WTC11 (cell line): Measurements from ENCODE around the gene CDK18. TPM values are rescaled to one million over a fixed set of nuclear protein-coding genes. Genes with fewer than 3 reads are reported as not detected.

ENCODE experiments used
- ATAC-seq: fragments of 200-7000 bp; cut with Tn5 transposase; 2 replicates; pipeline ENCODE4 v1.10.0; 2021; ENCODE audit warnings: mild to moderate bottlenecking, moderate library complexity
- CTCF ChIA-PET: fragments of 300-600 bp; sonication (Branson Sonifier 250); formaldehyde crosslinking; loops from one replicate; lab custom pipeline; 2021; ENCODE audit warnings: antibody characterized with exemption; lab: Charles Lee
- POLR2A ChIA-PET: fragments of 350-600 bp; sonication (Branson Sonifier 250); formaldehyde crosslinking; loops from one replicate; lab custom pipeline; 2021; ENCODE audit warnings: antibody characterized with exemption; lab: Charles Lee
- DNase-seq: peaks from one replicate; pipeline ENCODE4 v3.0.0; 2021; ENCODE audit warnings: low spot score
- H3K27ac Mint-ChIP-seq: 2 replicates; pipeline ENCODE4 v1.8.0; 2021; ENCODE audit warnings: mixed read lengths
- H3K27me3 Mint-ChIP-seq: 2 replicates; pipeline ENCODE4 v1.8.0; 2021; ENCODE audit warnings: low read depth, mild to moderate bottlenecking, moderate library complexity, mixed read lengths
- H3K36me3 Mint-ChIP-seq: 2 replicates; pipeline ENCODE4 v1.8.0; 2021; ENCODE audit warnings: mixed read lengths
- H3K4me1 Mint-ChIP-seq: 2 replicates; pipeline ENCODE4 v1.8.0; 2022; ENCODE audit warnings: mixed read lengths
- H3K4me3 Mint-ChIP-seq: 2 replicates; pipeline ENCODE4 v1.8.0; 2021; ENCODE audit warnings: mild to moderate bottlenecking, moderate library complexity, mixed read lengths
- H3K9me3 Mint-ChIP-seq: 2 replicates; pipeline ENCODE4 v1.8.0; 2021; ENCODE audit warnings: mixed read lengths
- AR ChIP-seq: fragments of 250-450 bp; sonication (Bioruptor Pico); IDR thresholded peaks from 2 replicates; pipeline ENCODE4 v1.9.0; 2021; ENCODE audit warnings: mild to moderate bottlenecking
- ATF6 ChIP-seq: sonication (generic); formaldehyde crosslinking; IDR thresholded peaks from 2 replicates; pipeline ENCODE4 v1.8.1; 2023; ENCODE audit warnings: mild to moderate bottlenecking, missing genetic modification reagents
- JAZF1 ChIP-seq: fragments of 250-450 bp; sonication (Bioruptor Pico); IDR thresholded peaks from 2 replicates; pipeline ENCODE4 v1.9.0; 2021; ENCODE audit warnings: moderate library complexity, mild to moderate bottlenecking, inconsistent platforms
- USF1 ChIP-seq: sonication (generic); formaldehyde crosslinking; IDR thresholded peaks from 2 replicates; pipeline ENCODE4 v1.8.0; 2022; ENCODE audit warnings: mild to moderate bottlenecking, missing genetic modification reagents
- ZBTB21 ChIP-seq: sonication (generic); formaldehyde crosslinking; IDR thresholded peaks from 2 replicates; pipeline ENCODE4 v1.8.1; 2023; ENCODE audit warnings: mild to moderate bottlenecking, missing genetic modification reagents, borderline replicate concordance
- ZNF121 ChIP-seq: sonication (generic); formaldehyde crosslinking; IDR thresholded peaks from 2 replicates; pipeline ENCODE4 v1.8.0; 2023; ENCODE audit warnings: missing genetic modification reagents
- ZNF317 ChIP-seq: sonication (generic); formaldehyde crosslinking; IDR thresholded peaks from 2 replicates; pipeline ENCODE4 v1.8.1; 2023; ENCODE audit warnings: low read depth, mild to moderate bottlenecking, moderate library complexity, missing genetic modification reagents, borderline replicate concordance
- ZNF416 ChIP-seq: fragments of 250-450 bp; sonication (Bioruptor Pico); IDR thresholded peaks from 2 replicates; pipeline ENCODE4 v1.9.0; 2021; ENCODE audit warnings: mild to moderate bottlenecking, inconsistent platforms
- ZNF425 ChIP-seq: fragments of 250-450 bp; sonication (Bioruptor Pico); conservative IDR thresholded peaks from 2 replicates; pipeline ENCODE4 v1.9.0; 2021; ENCODE audit warnings: mild to moderate bottlenecking
- total RNA-seq: library from RNA; stranded (reverse); gene quantifications from 3 replicates; pipeline ENCODE4 v1.2.3, GENCODE V29; 2021

CDK18 gene
- total RNA-seq, 1 experiment from 2014 or later = 71.9 TPM

GRCh38 chr1:205506409-205507200, 2.1 kb downstream of the CDK18 start (continued):
- TF ChIP-seq ZNF425 (CRISPR knock-in tag) = no peak

GRCh38 chr1:205508227-205508714, 3.8 kb downstream of the CDK18 start:
- no peak overlapping the region for H3K4me3 Mint-ChIP-seq
- H3K27ac Mint-ChIP-seq = peak overlapping the region; percentile 53; the same call in 1 of the 2 replicates
- DNase-seq (no peak), ATAC-seq (no peak)
- ChIA-PET POLR2A (no interaction called here), CTCF (interaction anchor here (1.0 to 1.6 kb wide), 4 partner anchors 11 to 69 kb away, joined by 3 to 7 read pairs (median 4); no protein-coding TSS in a partner anchor)
- H3K27me3 Mint-ChIP-seq = no peaks in the 10 kb centered on the region
- TF ChIP-seq ZBTB21 (CRISPR knock-in tag) (no peak), ZNF121 (CRISPR knock-in tag) (peak; percentile 67; the same call in 1 of the 2 replicates)
- H3K4me1 Mint-ChIP-seq = peaks cover 50% of the 10 kb centered on the region
- peaks cover 10% of the 10 kb centered on the region; the same call in 1 of the 2 replicates for H3K36me3 Mint-ChIP-seq
- no peaks in the 10 kb centered on the region for H3K9me3 Mint-ChIP-seq

- DNase-seq = no peak
- TF ChIP-seq USF1 (CRISPR knock-in tag) = no peak
- TF ChIP-seq ZNF317 (CRISPR knock-in tag) = no peak
- TF ChIP-seq ATF6 = no peak
- TF ChIP-seq AR (CRISPR knock-in tag) = no peak
- TF ChIP-seq ZNF416 (CRISPR knock-in tag) = no peak
- no peak for TF ChIP-seq JAZF1
- TF ChIP-seq, all 79 proteins: peak for 0
Observed at GRCh38 chr1:205510308-205510950, 6.0 kb downstream of the CDK18 start.

More at GRCh38 chr1:205510308-205510950, 6.0 kb downstream of the CDK18 start:
- ATAC-seq = no peak
- Mint-ChIP-seq H3K9me3 (no peaks in the 10 kb centered on the region), H3K27me3 (no peaks in the 10 kb centered on the region), H3K27ac (no peak overlapping the region; the same call in 1 of the 2 replicates), H3K4me1 (peaks cover 59% of the 10 kb centered on the region), H3K4me3 (no peak overlapping the region), H3K36me3 (peaks cover 10% of the 10 kb centered on the region; the same call in 1 of the 2 replicates)
- ChIA-PET POLR2A (no interaction called here), CTCF (interaction anchor here (1.2 to 2.3 kb wide), 4 partner anchors 12 to 80 kb away, joined by 3 to 7 read pairs (median 6); no protein-coding TSS in a partner anchor)
